H9 (cell line): ENCODE results near the gene GOLGA3. TPM values are rescaled to one million over a fixed set of nuclear protein-coding genes. Genes with fewer than 3 reads are reported as not detected.

ENCODE experiments used
- DNase-seq: peaks from one replicate; pipeline ENCODE4 v3.0.0-alpha.2; 2017
- H2AFZ ChIP-seq: one replicate; pipeline ENCODE4 v1.6.1; 2013; ENCODE audit warnings: mild to moderate bottlenecking, low read length, control low read depth, moderate library complexity
- H2AK5ac ChIP-seq: 2 replicates; pipeline ENCODE4 v1.6.1; 2013; ENCODE audit warnings: low read length, control low read depth, mixed read lengths; ENCODE audit not compliant: insufficient read length
- H2BK120ac ChIP-seq: one replicate; pipeline ENCODE4 v1.6.1; 2013; ENCODE audit warnings: low read depth, mild to moderate bottlenecking, low read length, control low read depth, inconsistent platforms; ENCODE audit not compliant: poor library complexity, severe bottlenecking
- H2BK12ac ChIP-seq: 2 replicates; pipeline ENCODE4 v1.6.1; 2013; ENCODE audit warnings: low read length, control low read depth, mixed read lengths, low read depth; ENCODE audit not compliant: insufficient read length
- H2BK15ac ChIP-seq: 2 replicates; pipeline ENCODE4 v1.6.1; 2013; ENCODE audit warnings: low read depth, low read length, control low read depth
- H2BK20ac ChIP-seq: one replicate; pipeline ENCODE4 v1.6.1; 2013; ENCODE audit warnings: low read depth, mild to moderate bottlenecking, low read length, control low read depth, inconsistent platforms; ENCODE audit not compliant: poor library complexity, severe bottlenecking
- H2BK5ac ChIP-seq: 2 replicates; pipeline ENCODE4 v1.6.1; 2013; ENCODE audit warnings: low read length, control low read depth, mixed read lengths; ENCODE audit not compliant: insufficient read length
- H3K14ac ChIP-seq: 2 replicates; pipeline ENCODE4 v1.6.1; 2013; ENCODE audit warnings: low read length, control low read depth; ENCODE audit not compliant: insufficient read depth
- H3K18ac ChIP-seq: 2 replicates; pipeline ENCODE4 v1.6.1; 2013; ENCODE audit warnings: low read depth, mild to moderate bottlenecking, mixed read lengths, low read length, control low read depth; ENCODE audit not compliant: insufficient read length
- H3K23ac ChIP-seq: 2 replicates; pipeline ENCODE4 v1.6.1; 2013; ENCODE audit warnings: low read length, control low read depth, mixed read lengths, low read depth; ENCODE audit not compliant: insufficient read length
- H3K23me2 ChIP-seq: 2 replicates; pipeline ENCODE4 v1.6.1; 2013; ENCODE audit warnings: low read depth, mild to moderate bottlenecking, mixed read lengths, low read length, control low read depth; ENCODE audit not compliant: insufficient read length, poor library complexity, severe bottlenecking
- H3K27ac ChIP-seq: 2 replicates; pipeline ENCODE4 v1.5.1; 2013; ENCODE audit warnings: low read length, control low read depth, mixed read lengths, low read depth; ENCODE audit not compliant: insufficient read length
- H3K27me3 ChIP-seq: 2 replicates; pipeline ENCODE4 v1.6.1; 2013; ENCODE audit warnings: low read length, control low read depth, inconsistent platforms; ENCODE audit not compliant: insufficient read depth
- H3K4ac ChIP-seq: 2 replicates; pipeline ENCODE4 v1.6.1; 2013; ENCODE audit warnings: low read depth, mild to moderate bottlenecking, control low read depth, inconsistent platforms, low read length, moderate library complexity
- H3K4me1 ChIP-seq: 2 replicates; pipeline ENCODE4 v1.6.1; 2013; ENCODE audit warnings: low read length, control low read depth, inconsistent platforms; ENCODE audit not compliant: insufficient read depth
- H3K4me2 ChIP-seq: 2 replicates; pipeline ENCODE4 v1.6.1; 2013; ENCODE audit warnings: low read length, control low read depth, mixed read lengths; ENCODE audit not compliant: insufficient read length, insufficient read depth
- H3K56ac ChIP-seq: 2 replicates; pipeline ENCODE4 v1.6.1; 2013; ENCODE audit warnings: low read depth, mild to moderate bottlenecking, mixed read lengths, low read length, control low read depth; ENCODE audit not compliant: insufficient read length
- H3K79me1 ChIP-seq: 2 replicates; pipeline ENCODE4 v1.6.1; 2013; ENCODE audit warnings: low read depth, mild to moderate bottlenecking, moderate library complexity, low read length, control low read depth, inconsistent platforms; ENCODE audit not compliant: insufficient read depth, poor library complexity, severe bottlenecking
- H3K79me2 ChIP-seq: 2 replicates; pipeline ENCODE4 v1.6.1; 2013; ENCODE audit warnings: low read length, control low read depth, inconsistent platforms; ENCODE audit not compliant: insufficient read depth
- H3K9ac ChIP-seq: 2 replicates; pipeline ENCODE4 v1.6.1; 2013; ENCODE audit warnings: low read length, control low read depth, mixed read lengths; ENCODE audit not compliant: insufficient read length; ENCODE audit errors: extremely low read depth
- H3K9me3 ChIP-seq: one replicate; pipeline ENCODE4 v1.6.1; 2013; ENCODE audit warnings: low read depth, low read length, inconsistent platforms; ENCODE audit not compliant: control insufficient read depth
- H3T11ph ChIP-seq: one replicate; pipeline ENCODE4 v1.6.1; 2013; ENCODE audit warnings: mild to moderate bottlenecking, low read length, control low read depth, inconsistent platforms
- H4K20me1 ChIP-seq: one replicate; pipeline ENCODE4 v1.6.1; 2013; ENCODE audit not compliant: control insufficient read depth, insufficient read length, insufficient read depth
- H4K5ac ChIP-seq: 2 replicates; pipeline ENCODE4 v1.6.1; 2013; ENCODE audit warnings: low read depth, mild to moderate bottlenecking, mixed read lengths, low read length, control low read depth; ENCODE audit not compliant: insufficient read length
- H4K8ac ChIP-seq: replicated peaks from 2 replicates; pipeline ENCODE4 v1.6.1; 2013; ENCODE audit warnings: low read length, control low read depth, mixed read lengths, low read depth; ENCODE audit not compliant: insufficient read length
- H4K91ac ChIP-seq: 2 replicates; pipeline ENCODE4 v1.6.1; 2013; ENCODE audit warnings: low read depth, mild to moderate bottlenecking, moderate library complexity, mixed read lengths, low read length, control low read depth; ENCODE audit not compliant: insufficient read length
- H3K27ac Mint-ChIP-seq, 3 experiments: 2 replicates in 2 of 3; 3 replicates in 1 of 3; pipeline ENCODE4 v1.8.0; 2020 to 2021; ENCODE audit warnings: mixed read lengths in 3 of 3, mild to moderate bottlenecking in 1 of 3, moderate library complexity in 1 of 3
- H3K27me3 Mint-ChIP-seq: 2 replicates; pipeline ENCODE4 v1.8.0; 2021; ENCODE audit warnings: low read depth, mild to moderate bottlenecking, moderate library complexity, mixed read lengths
- H3K36me3 Mint-ChIP-seq, 3 experiments: 2 replicates in 2 of 3; 3 replicates in 1 of 3; pipeline ENCODE4 v1.8.0; 2020 to 2021; ENCODE audit warnings: low read depth in 3 of 3, mixed read lengths in 3 of 3; ENCODE audit not compliant: insufficient read depth in 1 of 3
- H3K4me1 Mint-ChIP-seq, 2 experiments: 2 replicates each; pipeline ENCODE4 v1.8.0; 2020; ENCODE audit warnings: mixed read lengths in 2 of 2
- H3K4me3 Mint-ChIP-seq, 2 experiments: 2 replicates in 1 of 2; 3 replicates in 1 of 2; pipeline ENCODE4 v1.8.0; 2020 to 2021; ENCODE audit warnings: mild to moderate bottlenecking in 2 of 2, mixed read lengths in 2 of 2, moderate library complexity in 1 of 2
- H3K9me3 Mint-ChIP-seq, 2 experiments: 2 replicates in 1 of 2; 3 replicates in 1 of 2; pipeline ENCODE4 v1.8.0; 2020; ENCODE audit warnings: mild to moderate bottlenecking in 2 of 2, mixed read lengths in 2 of 2, moderate library complexity in 1 of 2
- WGBS: extraction: QIAGEN DNeasy Blood & Tissue Kit; methylation state at CpG from one replicate; pipeline ENCODE4 v1.1.7; 2013; ENCODE audit warnings: missing lambda C conversion rate, low lambda C conversion rate, mixed read lengths; ENCODE audit not compliant: insufficient read length; ENCODE audit errors: extremely low coverage; 5-methylcytosine and 5-hydroxymethylcytosine counted together
- total RNA-seq: library from RNA; stranded (reverse); gene quantifications from 2 replicates; pipeline ENCODE4 v1.2.1, GENCODE V29; 2021
- TF ChIP-seq, protein P1 (sequence below): fragments of 200-600 bp; sonication (generic); conservative IDR thresholded peaks from 3 replicates; pipeline ENCODE4 v1.8.0; 2021; ENCODE audit warnings: antibody characterized with exemption, mild to moderate bottlenecking

The GOLGA3 gene
- total RNA-seq, 1 experiment from 2014 or later = 40.1 TPM

DNA sequence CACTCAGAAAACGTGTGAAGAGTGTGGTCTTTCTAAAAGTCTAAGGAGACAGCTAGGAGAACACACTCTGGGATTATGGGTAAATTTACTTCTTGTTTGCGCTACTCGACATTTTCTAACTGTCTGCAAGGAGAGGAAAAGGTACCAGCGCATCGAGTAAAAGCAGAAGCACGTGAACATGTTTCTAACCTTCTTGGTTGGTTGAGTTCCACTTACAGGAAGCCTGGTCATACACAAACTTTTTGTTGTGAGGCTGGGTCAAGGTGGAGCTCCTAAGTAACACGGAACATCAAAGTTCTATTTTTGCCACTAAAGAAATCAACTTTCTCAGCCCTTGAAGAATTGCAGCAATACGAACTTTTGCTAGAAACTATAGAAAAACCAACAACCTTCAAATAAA, 87.0 kb downstream of the GOLGA3 start:
- H3K79me2 ChIP-seq = no peaks in the 10 kb centered on the region; the same call in 1 of the 2 replicates
- no peaks in the 10 kb centered on the region for H4K20me1 ChIP-seq
- H2BK120ac ChIP-seq = no peak overlapping the region
- H3K27ac ChIP-seq = no peak overlapping the region
- H3K79me1 ChIP-seq = no peaks in the 10 kb centered on the region
- Mint-ChIP-seq H3K9me3 (no peaks in the 10 kb centered on the region), H3K4me1 (no peaks in the 10 kb centered on the region), H3K27ac (no peak overlapping the region), H3K36me3 (peaks cover 68 to 95% (median 90%) of the 10 kb centered on the region in 3 experiments), H3K27me3 (no peaks in the 10 kb centered on the region), H3K4me3 (no peak overlapping the region)
- no peak overlapping the region for H2AFZ ChIP-seq
- no peak overlapping the region for H3K56ac ChIP-seq
- no peak for DNase-seq
- H3K23ac ChIP-seq = no peak overlapping the region
- H3T11ph ChIP-seq = no peak overlapping the region
- no peak overlapping the region for H3K14ac ChIP-seq
- no peak overlapping the region for H4K5ac ChIP-seq
- no peak overlapping the region for H2BK12ac ChIP-seq
- TF ChIP-seq, protein P1, sequence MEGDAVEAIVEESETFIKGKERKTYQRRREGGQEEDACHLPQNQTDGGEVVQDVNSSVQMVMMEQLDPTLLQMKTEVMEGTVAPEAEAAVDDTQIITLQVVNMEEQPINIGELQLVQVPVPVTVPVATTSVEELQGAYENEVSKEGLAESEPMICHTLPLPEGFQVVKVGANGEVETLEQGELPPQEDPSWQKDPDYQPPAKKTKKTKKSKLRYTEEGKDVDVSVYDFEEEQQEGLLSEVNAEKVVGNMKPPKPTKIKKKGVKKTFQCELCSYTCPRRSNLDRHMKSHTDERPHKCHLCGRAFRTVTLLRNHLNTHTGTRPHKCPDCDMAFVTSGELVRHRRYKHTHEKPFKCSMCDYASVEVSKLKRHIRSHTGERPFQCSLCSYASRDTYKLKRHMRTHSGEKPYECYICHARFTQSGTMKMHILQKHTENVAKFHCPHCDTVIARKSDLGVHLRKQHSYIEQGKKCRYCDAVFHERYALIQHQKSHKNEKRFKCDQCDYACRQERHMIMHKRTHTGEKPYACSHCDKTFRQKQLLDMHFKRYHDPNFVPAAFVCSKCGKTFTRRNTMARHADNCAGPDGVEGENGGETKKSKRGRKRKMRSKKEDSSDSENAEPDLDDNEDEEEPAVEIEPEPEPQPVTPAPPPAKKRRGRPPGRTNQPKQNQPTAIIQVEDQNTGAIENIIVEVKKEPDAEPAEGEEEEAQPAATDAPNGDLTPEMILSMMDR = no peak
- no peak overlapping the region for H2BK15ac ChIP-seq
- no peak overlapping the region for H3K4me2 ChIP-seq
- H4K91ac ChIP-seq = no peak overlapping the region
- H2BK5ac ChIP-seq = no peak overlapping the region
- H3K27me3 ChIP-seq = no peaks in the 10 kb centered on the region
- no peaks in the 10 kb centered on the region for H3K4me1 ChIP-seq
- no peaks in the 10 kb centered on the region for H3K23me2 ChIP-seq
- H3K4ac ChIP-seq = no peak overlapping the region
- no peak overlapping the region for H2BK20ac ChIP-seq
- H3K9me3 ChIP-seq = no peaks in the 10 kb centered on the region
- H4K8ac ChIP-seq = no peak overlapping the region
- WGBS = no CpG with 5 or more reads among the region's 8 CpGs
- no peak overlapping the region for H3K18ac ChIP-seq
- no peak overlapping the region for H3K9ac ChIP-seq
- no peak overlapping the region for H2AK5ac ChIP-seq
